Keratinocyte (primary cell): Measurements from ENCODE around the gene CPNE4. TPM values are rescaled to one million over a fixed set of nuclear protein-coding genes. Genes with fewer than 3 reads are reported as not detected.

Experiments used
- DNase-seq: peaks from one replicate; pipeline ENCODE4 v3.0.0-alpha.2; 2011; ENCODE audit warnings: low read depth, missing footprints, low spot score
- FAIRE-seq: peaks from 2 replicates; lab custom pipeline; 2011; peaks lifted over from hg19 to GRCh38; lab: Jason Lieb, UNC
- H2AFZ ChIP-seq: 2 replicates; pipeline ENCODE4 v1.6.0; 2012; ENCODE audit warnings: low read length, control low read depth, inconsistent platforms; ENCODE audit not compliant: control insufficient read depth
- H3K27ac ChIP-seq: 2 replicates; pipeline ENCODE4 v1.5.1; 2011; ENCODE audit warnings: low read length; ENCODE audit not compliant: control insufficient read depth, insufficient read depth
- H3K27me3 ChIP-seq: 3 replicates; pipeline ENCODE4 v1.6.0; 2011; ENCODE audit warnings: low read length; ENCODE audit not compliant: control insufficient read depth, insufficient read depth; ENCODE audit errors: extremely low read depth
- H3K36me3 ChIP-seq, 2 experiments: 2 replicates in 1 of 2; 3 replicates in 1 of 2; pipeline ENCODE4 v1.5.1; 2011; ENCODE audit warnings: low read length in 2 of 2, mild to moderate bottlenecking in 1 of 2; ENCODE audit not compliant: control insufficient read depth in 2 of 2, insufficient read depth in 2 of 2; ENCODE audit errors: extremely low read depth in 1 of 2
- H3K4me1 ChIP-seq: 3 replicates; pipeline ENCODE4 v1.5.1; 2011; ENCODE audit warnings: low read length; ENCODE audit not compliant: control insufficient read depth, insufficient read depth; ENCODE audit errors: extremely low read depth
- H3K4me2 ChIP-seq: 3 replicates; pipeline ENCODE4 v1.6.0; 2011; ENCODE audit warnings: low read depth, low read length; ENCODE audit not compliant: control insufficient read depth, insufficient read depth; ENCODE audit errors: extremely low read depth
- H3K4me3 ChIP-seq, 3 experiments: fragments of 200-600 bp in 1 of 3; sonication (generic) in 1 of 3; 2 replicates in 2 of 3; 3 replicates in 1 of 3; pipeline ENCODE4 v1.5.1; 2011 to 2016; ENCODE audit warnings: low read length in 3 of 3, mild to moderate bottlenecking in 3 of 3, control low read depth in 2 of 3, inconsistent platforms in 1 of 3, low read depth in 1 of 3, mixed read lengths in 1 of 3, mixed run types in 1 of 3, moderate library complexity in 1 of 3; ENCODE audit not compliant: control insufficient read depth in 2 of 3, insufficient read depth in 2 of 3; ENCODE audit errors: extremely low read depth in 1 of 3
- H3K79me2 ChIP-seq: 2 replicates; pipeline ENCODE4 v1.6.0; 2012; ENCODE audit warnings: low read length; ENCODE audit not compliant: control insufficient read depth, insufficient read depth
- H3K9ac ChIP-seq: 3 replicates; pipeline ENCODE4 v1.6.0; 2011; ENCODE audit warnings: low read length; ENCODE audit not compliant: control insufficient read depth, insufficient read depth; ENCODE audit errors: extremely low read depth
- H3K9me1 ChIP-seq: 3 replicates; pipeline ENCODE4 v1.6.0; 2011; ENCODE audit warnings: low read length; ENCODE audit not compliant: control insufficient read depth, insufficient read depth; ENCODE audit errors: extremely low read depth
- H3K9me3 ChIP-seq: 2 replicates; pipeline ENCODE4 v1.5.1; 2012; ENCODE audit warnings: low read depth, low read length; ENCODE audit not compliant: control insufficient read depth
- H4K20me1 ChIP-seq: 3 replicates; pipeline ENCODE4 v1.6.0; 2011; ENCODE audit warnings: low read length; ENCODE audit not compliant: control insufficient read depth, insufficient read depth; ENCODE audit errors: extremely low read depth
- EZH2 ChIP-seq: IDR thresholded peaks from one replicate; pipeline ENCODE4 v1.6.1; 2012; ENCODE audit warnings: inconsistent platforms, mild to moderate bottlenecking, low read length, moderate library complexity
- dilution Hi-C: fragments of 300-500 bp; cut with MboI; formaldehyde crosslinking; loops from one replicate; pipeline ENCODE4 v1.7.0; 2020; ENCODE audit warnings: low sequenced_read_pairs; ENCODE audit not compliant: extremely low pct_ligation_motif_present
- polyA plus RNA-seq, 5 experiments: library from polyadenylated mRNA; depleted of rRNA in 3 of 5; stranded (reverse) in 3 of 5; stranded (forward) in 1 of 5; unstranded in 1 of 5; fragments of >200 nt; gene quantifications; 1 replicate in 1 of 5; 2 replicates in 3 of 5; 3 replicates in 1 of 5; pipeline versions ENCODE4 v1.2.1 to v1.2.3, GENCODE V29; 2011 to 2012; ENCODE audit warnings: missing spikeins in 2 of 5, low read depth in 1 of 5, low replicate concordance in 1 of 5
- TF ChIP-seq, protein P1 (sequence below), 3 experiments: IDR thresholded peaks in 1 of 3; conservative IDR thresholded peaks in 1 of 3; optimal IDR thresholded peaks in 1 of 3; 2 replicates in 2 of 3; 3 replicates in 1 of 3; pipeline versions ENCODE3 to v1.5.1; 2011; ENCODE audit warnings: low read length in 3 of 3, mild to moderate bottlenecking in 3 of 3, moderate library complexity in 2 of 3, control low read depth in 1 of 3, inconsistent platforms in 1 of 3; ENCODE audit not compliant: insufficient read depth in 2 of 3; ENCODE audit errors: extremely low read depth in 1 of 3

The CPNE4 gene
- polyA plus RNA-seq, 1 donor (not counting 4 experiments of a cell fraction or from before 2014, with no cell fraction given) = 0.08 TPM

DNA sequence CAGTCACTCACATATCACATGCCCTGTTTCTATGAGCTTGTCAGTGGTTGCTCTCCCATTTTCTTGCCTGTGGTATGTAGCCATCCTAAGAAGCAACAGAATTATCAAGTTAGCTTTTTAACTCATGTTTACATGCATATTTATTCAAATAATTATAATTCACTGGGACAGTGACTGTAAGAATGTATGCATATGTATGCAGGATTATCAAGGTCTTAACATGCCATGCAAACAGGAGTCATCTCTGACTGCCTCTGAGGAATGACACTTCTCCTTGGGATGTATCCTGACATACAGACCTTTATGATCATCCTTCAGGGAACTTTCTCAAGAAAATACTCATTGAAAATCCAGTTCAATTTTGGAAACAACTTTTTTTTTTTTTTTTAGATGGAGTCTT, 240.9 kb downstream of the CPNE4 start:
- Histone ChIP-seq H3K9me3 (no peaks in the 10 kb centered on the region), H4K20me1 (no peaks in the 10 kb centered on the region), H3K79me2 (no peaks in the 10 kb centered on the region), H3K4me3 (no peak overlapping the region), H2AFZ (no peak overlapping the region), H3K4me2 (no peak overlapping the region), H3K9me1 (no peaks in the 10 kb centered on the region), H3K9ac (no peak overlapping the region), H3K36me3 (no peaks in the 10 kb centered on the region), H3K27me3 (no peaks in the 10 kb centered on the region), H3K27ac (no peak overlapping the region), H3K4me1 (no peaks in the 10 kb centered on the region)
- no peak for FAIRE-seq
- dilution Hi-C loops = no loop called here
- no peak for DNase-seq
- TF ChIP-seq, protein P1, sequence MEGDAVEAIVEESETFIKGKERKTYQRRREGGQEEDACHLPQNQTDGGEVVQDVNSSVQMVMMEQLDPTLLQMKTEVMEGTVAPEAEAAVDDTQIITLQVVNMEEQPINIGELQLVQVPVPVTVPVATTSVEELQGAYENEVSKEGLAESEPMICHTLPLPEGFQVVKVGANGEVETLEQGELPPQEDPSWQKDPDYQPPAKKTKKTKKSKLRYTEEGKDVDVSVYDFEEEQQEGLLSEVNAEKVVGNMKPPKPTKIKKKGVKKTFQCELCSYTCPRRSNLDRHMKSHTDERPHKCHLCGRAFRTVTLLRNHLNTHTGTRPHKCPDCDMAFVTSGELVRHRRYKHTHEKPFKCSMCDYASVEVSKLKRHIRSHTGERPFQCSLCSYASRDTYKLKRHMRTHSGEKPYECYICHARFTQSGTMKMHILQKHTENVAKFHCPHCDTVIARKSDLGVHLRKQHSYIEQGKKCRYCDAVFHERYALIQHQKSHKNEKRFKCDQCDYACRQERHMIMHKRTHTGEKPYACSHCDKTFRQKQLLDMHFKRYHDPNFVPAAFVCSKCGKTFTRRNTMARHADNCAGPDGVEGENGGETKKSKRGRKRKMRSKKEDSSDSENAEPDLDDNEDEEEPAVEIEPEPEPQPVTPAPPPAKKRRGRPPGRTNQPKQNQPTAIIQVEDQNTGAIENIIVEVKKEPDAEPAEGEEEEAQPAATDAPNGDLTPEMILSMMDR (optimal IDR thresholded peaks at IDR 0.05 in 1 of 3, IDR thresholded peaks at IDR 0.05 in 1 of 3, conservative IDR thresholded peaks at IDR 0.05 in 1 of 3; ENCODE audit: extremely low read depth in 1 of 3, insufficient read depth in 2 of 3, low read length in 3 of 3) = no peak
- TF ChIP-seq EZH2 = no peak

DNA sequence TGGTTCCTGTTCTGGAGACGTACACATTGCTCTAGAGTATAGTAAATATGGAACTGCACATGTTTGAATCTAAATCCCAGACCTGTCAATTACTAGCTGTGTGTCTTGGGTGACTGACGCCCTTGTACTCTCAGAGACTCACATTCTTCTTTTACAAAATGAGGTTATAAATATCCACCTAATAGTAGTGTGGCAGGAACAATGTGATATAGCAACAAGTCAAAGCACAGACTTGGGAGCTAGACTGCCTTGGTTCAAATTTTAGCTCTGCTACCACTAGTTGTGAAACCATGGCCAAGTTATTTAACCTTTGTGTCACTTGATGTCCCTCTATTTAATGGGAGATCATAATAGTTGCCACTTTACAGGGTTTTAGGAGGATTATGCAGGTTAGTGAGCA, 245.6 kb downstream of the CPNE4 start:
- H2AFZ ChIP-seq = no peak overlapping the region
- no peaks in the 10 kb centered on the region for H3K79me2 ChIP-seq
- no peak for DNase-seq
- H3K27ac ChIP-seq = no peak overlapping the region
- H3K4me3 ChIP-seq = no peak overlapping the region
- H3K27me3 ChIP-seq = no peaks in the 10 kb centered on the region
- dilution Hi-C loops = no loop called here
- no peak for TF ChIP-seq EZH2
- TF ChIP-seq, protein P1 (optimal IDR thresholded peaks at IDR 0.05 in 1 of 3, IDR thresholded peaks at IDR 0.05 in 1 of 3, conservative IDR thresholded peaks at IDR 0.05 in 1 of 3; ENCODE audit: extremely low read depth in 1 of 3, insufficient read depth in 2 of 3, low read length in 3 of 3) = no peak
- H3K9me1 ChIP-seq = no peaks in the 10 kb centered on the region
- no peaks in the 10 kb centered on the region for H3K36me3 ChIP-seq
- no peak overlapping the region for H3K4me2 ChIP-seq
- H4K20me1 ChIP-seq = no peaks in the 10 kb centered on the region
- no peak overlapping the region for H3K9ac ChIP-seq
- no peak for FAIRE-seq
- H3K4me1 ChIP-seq = no peaks in the 10 kb centered on the region
- H3K9me3 ChIP-seq = no peaks in the 10 kb centered on the region
